ENCODE measurements around the gene SOS2. TPM values are rescaled to one million over a fixed set of nuclear protein-coding genes. Genes with fewer than 3 reads are reported as not detected.
A peak's percentile ranks its signal among the peaks of the same experiment; 100 is the strongest.

SOS2 gene
- total and polyA plus RNA-seq, 4 donors, result 3.1 to 20.1 (median 9.1) TPM

GRCh38 chr14:50101417-50101816 lies 130.0 kb downstream of the SOS2 start:
- WGBS, result 79% methylated on average over 7 of the region's 7 CpGs
- DNase-seq (ENCODE audit: low spot score), result no peak
- H3K4me3 ChIP-seq (ENCODE audit: low read depth in 1 of 3, low read length in 3 of 3), result no peak overlapping the region
- H3K27ac ChIP-seq (ENCODE audit: low read depth in 1 of 2, low read length in 2 of 2), result no peak overlapping the region
- peaks cover 0 to 5% (median 0%) of the 10 kb centered on the region in 4 donors for H3K4me1 ChIP-seq (ENCODE audit: control insufficient read depth in 4 of 4, insufficient read depth in 4 of 4, low read length in 3 of 4)
- no peaks in the 10 kb centered on the region for H3K27me3 ChIP-seq (ENCODE audit: control insufficient read depth in 4 of 4, insufficient read depth in 4 of 4, low read length in 3 of 4)
- H3K9me3 ChIP-seq (ENCODE audit: control insufficient read depth in 4 of 4, low read length in 3 of 4), result no peaks in the 10 kb centered on the region
- H3K36me3 ChIP-seq (ENCODE audit: control insufficient read depth in 4 of 4, insufficient read depth in 3 of 4, low read depth in 1 of 4, low read length in 3 of 4), result no peaks in the 10 kb centered on the region
- TF ChIP-seq ATF3 (IDR thresholded peaks at IDR 0.05), result no peak
- TF ChIP-seq EGR1 (IDR thresholded peaks at IDR 0.05; ENCODE audit: low read depth in 2 of 2), result no peak
- no peak for TF ChIP-seq HNF4G (IDR thresholded peaks at IDR 0.05)
- TF ChIP-seq RXRA (IDR thresholded peaks at IDR 0.05), result no peak
- TF ChIP-seq SP1 (IDR thresholded peaks at IDR 0.05), result no peak
- no peak overlapping the region for H3K9ac ChIP-seq (ENCODE audit: low read depth in 1 of 2, low read length in 2 of 2)

GRCh38 chr14:50100805-50101204 lies 130.6 kb downstream of the SOS2 start:
- Histone ChIP-seq H3K9ac (ENCODE audit: low read depth in 1 of 2, low read length in 2 of 2) (no peak overlapping the region), H3K9me3 (ENCODE audit: control insufficient read depth in 4 of 4, low read length in 3 of 4) (no peaks in the 10 kb centered on the region), H3K4me3 (ENCODE audit: low read depth in 1 of 3, low read length in 3 of 3) (no peak overlapping the region), H3K4me1 (ENCODE audit: control insufficient read depth in 4 of 4, insufficient read depth in 4 of 4, low read length in 3 of 4) (peaks cover 0 to 5% (median 0%) of the 10 kb centered on the region in 4 donors), H3K27me3 (ENCODE audit: control insufficient read depth in 4 of 4, insufficient read depth in 4 of 4, low read length in 3 of 4) (no peaks in the 10 kb centered on the region), H3K36me3 (ENCODE audit: control insufficient read depth in 4 of 4, insufficient read depth in 3 of 4, low read depth in 1 of 4, low read length in 3 of 4) (no peaks in the 10 kb centered on the region), H3K27ac (ENCODE audit: low read depth in 1 of 2, low read length in 2 of 2) (no peak overlapping the region)
- DNase-seq (ENCODE audit: low spot score), result no peak
- WGBS, result 87% methylated on average over 2 of the region's 2 CpGs
- peak in 1 of 2 donors; percentile 29 for TF ChIP-seq HNF4A (conservative IDR thresholded peaks at IDR 0.05)
- TF ChIP-seq NR2F2 (IDR thresholded peaks at IDR 0.05), result no peak

GRCh38 chr14:50099335-50099734 lies 132.0 kb downstream of the SOS2 start:
- Histone ChIP-seq H3K27me3 (ENCODE audit: control insufficient read depth in 4 of 4, insufficient read depth in 4 of 4, low read length in 3 of 4) (no peaks in the 10 kb centered on the region), H3K4me3 (ENCODE audit: low read depth in 1 of 3, low read length in 3 of 3) (no peak overlapping the region), H3K4me1 (ENCODE audit: control insufficient read depth in 4 of 4, insufficient read depth in 4 of 4, low read length in 3 of 4) (peaks cover 0 to 5% (median 0%) of the 10 kb centered on the region in 4 donors), H3K9ac (ENCODE audit: low read depth in 1 of 2, low read length in 2 of 2) (no peak overlapping the region), H3K9me3 (ENCODE audit: control insufficient read depth in 4 of 4, low read length in 3 of 4) (no peaks in the 10 kb centered on the region), H3K27ac (ENCODE audit: low read depth in 1 of 2, low read length in 2 of 2) (no peak overlapping the region), H3K36me3 (ENCODE audit: control insufficient read depth in 4 of 4, insufficient read depth in 3 of 4, low read depth in 1 of 4, low read length in 3 of 4) (no peaks in the 10 kb centered on the region)
- TF ChIP-seq FOXA1 (IDR thresholded peaks at IDR 0.05) (no peak), RAD21 (IDR thresholded peaks at IDR 0.05) (no peak), TAF1 (conservative IDR thresholded peaks at IDR 0.05) (no peak), SP1 (IDR thresholded peaks at IDR 0.05) (no peak), CTCF (IDR thresholded peaks at IDR 0.05; ENCODE audit: low read depth, low read length, missing input control) (no peak)
- DNase-seq (ENCODE audit: low spot score), result no peak
- 84% methylated on average over 4 of the region's 4 CpGs for WGBS

GRCh38 chr14:50095895-50096294 lies 135.5 kb downstream of the SOS2 start:
- H3K27me3 ChIP-seq (ENCODE audit: control insufficient read depth in 4 of 4, insufficient read depth in 4 of 4, low read length in 3 of 4), result no peaks in the 10 kb centered on the region
- DNase-seq (ENCODE audit: low spot score), result no peak
- WGBS, result 77% methylated on average over 1 of the region's 1 CpG
- no peaks in the 10 kb centered on the region for H3K9me3 ChIP-seq (ENCODE audit: control insufficient read depth in 4 of 4, low read length in 3 of 4)
- H3K36me3 ChIP-seq (ENCODE audit: control insufficient read depth in 4 of 4, insufficient read depth in 3 of 4, low read depth in 1 of 4, low read length in 3 of 4), result no peaks in the 10 kb centered on the region
- H3K27ac ChIP-seq (ENCODE audit: low read depth in 1 of 2, low read length in 2 of 2), result no peak overlapping the region
- peaks cover 0 to 4% (median 0%) of the 10 kb centered on the region in 4 donors for H3K4me1 ChIP-seq (ENCODE audit: control insufficient read depth in 4 of 4, insufficient read depth in 4 of 4, low read length in 3 of 4)
- H3K9ac ChIP-seq (ENCODE audit: low read depth in 1 of 2, low read length in 2 of 2), result no peak overlapping the region
- H3K4me3 ChIP-seq (ENCODE audit: low read depth in 1 of 3, low read length in 3 of 3), result no peak overlapping the region
- TF ChIP-seq CTCF (IDR thresholded peaks at IDR 0.05; ENCODE audit: low read depth, low read length, missing input control) (no peak), NR2F2 (IDR thresholded peaks at IDR 0.05) (no peak), FOXA2 (IDR thresholded peaks at IDR 0.05) (no peak), REST (IDR thresholded peaks at IDR 0.05) (no peak), GABPA (IDR thresholded peaks at IDR 0.05 in 1 of 2, conservative IDR thresholded peaks at IDR 0.05 in 1 of 2) (no peak), HNF4A (conservative IDR thresholded peaks at IDR 0.05) (no peak), MAX (IDR thresholded peaks at IDR 0.05) (no peak), EGR1 (IDR thresholded peaks at IDR 0.05; ENCODE audit: low read depth in 2 of 2) (no peak), ATF3 (IDR thresholded peaks at IDR 0.05) (no peak)
